Fibroblast of lung (primary cell): ENCODE data around the gene MRPS35. TPM values are rescaled to one million over a fixed set of nuclear protein-coding genes. Genes with fewer than 3 reads are reported as not detected.

Source experiments
- DNase-seq, 2 donors: peaks; one replicate each; pipeline versions ENCODE4 v3.0.0 to v3.0.0-alpha.2; 2010; ENCODE audit warnings: low read depth in 2 of 2
- H2AFZ ChIP-seq: 2 replicates; pipeline ENCODE4 v1.5.1; 2012; ENCODE audit warnings: low read length, control low read depth, inconsistent platforms
- H3K27ac ChIP-seq: 2 replicates; pipeline ENCODE4 v1.5.1; 2011; ENCODE audit warnings: low read length, control low read depth; ENCODE audit not compliant: insufficient read depth
- H3K27me3 ChIP-seq: 2 replicates; pipeline ENCODE4 v1.5.1; 2011; ENCODE audit warnings: mild to moderate bottlenecking, low read length; ENCODE audit not compliant: control insufficient read depth, insufficient read depth
- H3K36me3 ChIP-seq: 2 replicates; pipeline ENCODE4 v1.5.1; 2011; ENCODE audit warnings: low read length; ENCODE audit not compliant: control insufficient read depth, insufficient read depth
- H3K4me1 ChIP-seq: 2 replicates; pipeline ENCODE4 v1.5.1; 2011; ENCODE audit warnings: low read length; ENCODE audit not compliant: control insufficient read depth, insufficient read depth; ENCODE audit errors: extremely low read depth
- H3K4me2 ChIP-seq: 2 replicates; pipeline ENCODE4 v1.5.1; 2011; ENCODE audit warnings: low read length, control low read depth; ENCODE audit not compliant: insufficient read depth; ENCODE audit errors: extremely low read depth
- H3K4me3 ChIP-seq, 4 experiments: fragments of 200-600 bp in 1 of 4; sonication (generic) in 1 of 4; replicated peaks in 1 of 4; 2 replicates each; pipeline ENCODE4 v1.5.1; 2011 to 2016; ENCODE audit warnings: low read length in 4 of 4, low read depth in 3 of 4, mild to moderate bottlenecking in 3 of 4, control low read depth in 2 of 4, inconsistent platforms in 1 of 4, mixed read lengths in 1 of 4; ENCODE audit not compliant: insufficient read depth in 1 of 4; ENCODE audit errors: control extremely low read depth in 1 of 4
- H3K79me2 ChIP-seq: 2 replicates; pipeline ENCODE4 v1.5.1; 2012; ENCODE audit warnings: mild to moderate bottlenecking, low read length, inconsistent platforms; ENCODE audit not compliant: control insufficient read depth, insufficient read depth
- H3K9ac ChIP-seq: 2 replicates; pipeline ENCODE4 v1.5.1; 2011; ENCODE audit warnings: mild to moderate bottlenecking, low read length, control low read depth; ENCODE audit not compliant: insufficient read depth
- H3K9me3 ChIP-seq: 2 replicates; pipeline ENCODE4 v1.5.1; 2012; ENCODE audit warnings: low read depth, low read length; ENCODE audit not compliant: control insufficient read depth, insufficient read depth
- H4K20me1 ChIP-seq: 2 replicates; pipeline ENCODE4 v1.5.1; 2011; ENCODE audit warnings: low read length; ENCODE audit not compliant: control insufficient read depth, insufficient read depth; ENCODE audit errors: extremely low read depth
- CTCF ChIP-seq, 2 donors: IDR thresholded peaks in 1 of 2; conservative IDR thresholded peaks in 1 of 2; 1 replicate in 1 of 2; 2 replicates in 1 of 2; pipeline ENCODE4 v1.5.1; 2011 to 2012; ENCODE audit warnings: low read length in 2 of 2, control low read depth in 1 of 2, inconsistent platforms in 1 of 2, low read depth in 1 of 2, mild to moderate bottlenecking in 1 of 2
- EZH2 ChIP-seq: IDR thresholded peaks from 2 replicates; pipeline ENCODE4 v1.5.1; 2012; ENCODE audit warnings: low read length, control low read depth, mild to moderate bottlenecking; ENCODE audit errors: missing control alignments
- polyA plus RNA-seq, 2 donors: library from polyadenylated mRNA; depleted of rRNA in 1 of 2; stranded (reverse) in 1 of 2; unstranded in 1 of 2; fragments of >200 nt; gene quantifications; 2 replicates each; pipeline ENCODE4 v1.2.1, GENCODE V29; 2011 to 2012; ENCODE audit warnings: missing spikeins in 1 of 2
- total RNA-seq: library from RNA; depleted of rRNA; stranded (reverse); fragments of >200 nt; gene quantifications from 2 replicates; pipeline ENCODE4 v1.2.1, GENCODE V29; 2014

The MRPS35 gene
- total and polyA plus RNA-seq, 2 donors (not counting 1 experiment from before 2014, with no cell fraction given), result 52.5 to 70.7 TPM

- H3K9me3 ChIP-seq, result no peaks in the 10 kb centered on the region
- no peak overlapping the region for H3K4me3 ChIP-seq
- H3K36me3 ChIP-seq, result peaks cover 4% of the 10 kb centered on the region
- H3K9ac ChIP-seq, result no peak overlapping the region
- no peaks in the 10 kb centered on the region for H4K20me1 ChIP-seq
- H3K79me2 ChIP-seq, result no peaks in the 10 kb centered on the region
- H3K27me3 ChIP-seq, result no peaks in the 10 kb centered on the region
- H3K4me1 ChIP-seq, result peaks cover 4% of the 10 kb centered on the region
- no peak for DNase-seq
- H3K4me2 ChIP-seq, result no peak overlapping the region
- TF ChIP-seq CTCF (conservative IDR thresholded peaks at IDR 0.05 in 1 of 2, IDR thresholded peaks at IDR 0.05 in 1 of 2; ENCODE audit: low read depth in 1 of 2, low read length in 2 of 2), result no peak
- no peak for TF ChIP-seq EZH2
- no peak overlapping the region for H2AFZ ChIP-seq
- no peak overlapping the region for H3K27ac ChIP-seq
Observed at GRCh38 chr12:27751386-27752047, 40.9 kb downstream of the MRPS35 start.

DNA sequence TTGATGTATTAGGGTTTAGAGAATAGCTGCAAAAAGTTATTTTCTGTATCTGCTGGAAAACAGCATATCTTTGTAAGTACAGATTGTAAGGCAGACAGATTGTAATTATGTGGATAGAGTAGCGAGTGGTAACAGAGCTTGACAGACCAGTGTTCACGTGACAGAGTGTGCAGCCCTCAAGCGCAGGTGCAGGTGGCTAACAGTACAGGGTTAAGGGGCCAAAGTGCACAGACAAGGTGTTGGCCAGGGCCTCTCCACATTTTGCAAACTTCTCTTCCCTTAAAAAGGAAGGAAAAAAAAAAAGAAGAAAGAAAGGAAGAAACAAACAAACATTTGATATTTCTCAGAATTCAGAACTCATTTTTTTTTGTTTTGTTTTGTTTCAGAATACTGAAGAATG is 44.2 kb downstream of the MRPS35 start:
- H2AFZ ChIP-seq, result no peak overlapping the region
- TF ChIP-seq CTCF (conservative IDR thresholded peaks at IDR 0.05 in 1 of 2, IDR thresholded peaks at IDR 0.05 in 1 of 2; ENCODE audit: low read depth in 1 of 2, low read length in 2 of 2) (no peak), EZH2 (no peak)
- no peaks in the 10 kb centered on the region for H3K79me2 ChIP-seq
- no peak overlapping the region for H3K27ac ChIP-seq
- no peaks in the 10 kb centered on the region for H3K27me3 ChIP-seq
- H3K9ac ChIP-seq, result no peak overlapping the region
- no peak overlapping the region for H3K4me2 ChIP-seq
- H4K20me1 ChIP-seq, result no peaks in the 10 kb centered on the region
- no peak for DNase-seq
- H3K9me3 ChIP-seq, result no peaks in the 10 kb centered on the region
- no peak overlapping the region for H3K4me3 ChIP-seq
- H3K4me1 ChIP-seq, result no peaks in the 10 kb centered on the region
- peaks cover 4% of the 10 kb centered on the region for H3K36me3 ChIP-seq

- no peak for DNase-seq
- H3K27ac ChIP-seq, result no peak overlapping the region
- H4K20me1 ChIP-seq, result no peaks in the 10 kb centered on the region
- no peaks in the 10 kb centered on the region for H3K27me3 ChIP-seq
- H3K9me3 ChIP-seq, result no peaks in the 10 kb centered on the region
- H3K4me1 ChIP-seq, result no peaks in the 10 kb centered on the region
- H2AFZ ChIP-seq, result no peak overlapping the region
- H3K4me2 ChIP-seq, result no peak overlapping the region
- no peaks in the 10 kb centered on the region for H3K79me2 ChIP-seq
- TF ChIP-seq CTCF (conservative IDR thresholded peaks at IDR 0.05 in 1 of 2, IDR thresholded peaks at IDR 0.05 in 1 of 2; ENCODE audit: low read depth in 1 of 2, low read length in 2 of 2) (no peak), EZH2 (no peak)
- H3K9ac ChIP-seq, result no peak overlapping the region
- no peak overlapping the region for H3K4me3 ChIP-seq
- H3K36me3 ChIP-seq, result peaks cover 2% of the 10 kb centered on the region
Observed at GRCh38 chr12:27756670-27757195, 46.1 kb downstream of the MRPS35 start.
